ENCODE measurements around the gene THSD7B.
"Not testable (repeated sequence)": the region's sequence is repeated elsewhere in the genome, so short reads cannot be mapped to it uniquely, and the experiment has no call there.

THSD7B gene

GRCh38 chr2:137638932-137639331 lies 873.6 kb downstream of the THSD7B start:
- no peak for DNase-seq

- no peak for DNase-seq
Observed at GRCh38 chr2:137644731-137645130, 879.4 kb downstream of the THSD7B start.

DNA sequence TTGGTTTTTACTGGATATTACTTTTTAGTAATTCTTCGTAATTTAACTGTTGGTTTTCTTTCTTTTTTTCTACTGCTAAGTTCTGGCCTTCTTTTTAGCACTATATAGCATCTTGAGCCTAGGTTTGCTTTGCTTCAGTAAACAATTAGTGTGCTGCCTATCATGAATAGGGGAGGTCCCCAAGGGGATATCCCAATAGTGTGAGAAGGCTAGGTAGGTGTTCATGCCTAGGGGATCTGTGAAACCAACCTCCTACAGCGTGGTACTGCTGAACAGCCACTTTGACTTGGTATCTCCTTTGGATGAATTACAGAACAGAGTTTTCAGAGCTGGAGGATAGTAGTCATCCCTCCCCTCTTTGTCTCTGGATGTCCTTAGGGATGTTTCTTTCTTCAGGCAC lies 888.7 kb downstream of the THSD7B start:
- DNase-seq: no peak

DNA sequence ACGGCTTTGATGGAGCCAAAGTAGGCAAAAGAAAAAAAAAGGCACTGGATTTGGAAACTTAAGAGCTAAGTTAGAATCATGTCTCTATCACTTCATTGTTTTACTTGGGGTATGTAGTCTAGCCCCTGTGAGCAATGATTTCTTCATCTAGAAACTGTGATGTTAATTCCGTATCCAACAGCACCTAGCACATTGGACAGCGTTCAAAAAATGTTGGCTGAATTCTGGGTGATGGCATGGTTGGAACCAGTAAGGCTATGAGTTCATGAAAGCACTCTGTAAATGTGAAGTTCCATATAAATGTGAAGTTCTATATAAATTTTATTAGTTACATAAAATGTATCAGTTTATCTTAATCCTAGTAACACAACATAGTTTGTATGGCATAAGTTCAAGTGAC lies 890.5 kb downstream of the THSD7B start:
- DNase-seq: no peak

- DNase-seq: no peak
Observed at GRCh38 chr2:137658433-137658832, 893.1 kb downstream of the THSD7B start.

DNA sequence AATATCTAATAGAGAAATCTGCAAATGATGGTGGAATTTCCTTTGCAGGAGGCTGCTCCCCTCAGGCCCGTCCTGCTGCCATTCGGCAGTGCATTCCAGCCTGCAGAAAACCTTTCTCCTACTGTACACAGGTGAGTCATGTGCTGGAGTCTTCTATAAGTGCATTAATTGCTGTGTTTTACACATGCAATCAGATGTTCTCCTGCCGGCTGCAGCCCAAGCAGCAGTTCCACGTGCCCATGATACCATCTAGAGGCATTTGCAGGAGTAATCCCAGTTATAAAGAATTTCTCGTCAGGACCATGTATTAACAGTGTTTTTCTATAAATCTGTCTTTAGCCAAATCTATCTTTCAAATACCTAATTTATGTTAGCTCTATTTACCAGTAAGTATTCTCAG lies 894.3 kb downstream of the THSD7B start:
- no peak for DNase-seq

DNA sequence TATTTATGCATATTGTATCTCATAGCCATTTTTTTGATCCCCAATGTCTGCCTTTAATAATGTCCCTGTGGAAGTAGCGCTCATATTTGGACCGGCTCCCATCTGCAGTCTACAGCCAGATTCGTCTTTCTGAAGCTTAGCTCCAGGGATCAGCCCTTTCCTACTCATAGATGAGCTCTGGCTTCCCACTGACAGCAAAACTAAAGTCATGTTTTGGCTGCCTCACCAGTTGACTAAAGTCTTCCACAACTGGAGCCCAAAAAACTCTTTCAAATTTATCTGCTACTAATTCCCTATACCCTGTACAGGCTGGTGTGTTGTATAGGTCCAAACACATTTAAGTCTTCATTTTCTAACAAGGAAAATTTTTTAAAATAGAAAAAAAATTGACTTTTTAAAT lies 904.8 kb downstream of the THSD7B start:
- no peak for DNase-seq

GRCh38 chr2:137672989-137673552 lies 907.7 kb downstream of the THSD7B start:
- no peak for DNase-seq

DNA sequence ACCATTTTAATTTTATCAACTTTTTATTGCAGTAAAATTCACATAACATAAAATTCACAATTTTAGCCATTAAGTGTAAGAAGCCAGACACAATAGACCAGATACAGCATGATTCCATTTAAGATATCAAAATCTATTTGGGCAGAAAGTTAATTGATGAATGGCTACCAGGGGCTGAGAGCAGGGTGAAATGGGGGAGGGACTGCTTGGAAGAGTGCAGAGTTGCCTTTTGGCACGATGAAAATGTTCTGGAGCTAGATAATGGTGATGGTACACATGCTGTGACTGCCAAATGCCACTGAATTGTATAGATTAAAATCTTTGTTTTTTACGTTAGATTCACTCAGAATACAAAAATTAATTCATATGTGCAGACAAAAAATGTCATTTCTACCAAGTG lies 909.6 kb downstream of the THSD7B start:
- DNase-seq: no peak

- no peak for DNase-seq
Observed at GRCh38 chr2:137675584-137676327, 910.4 kb downstream of the THSD7B start.

- DNase-seq: no peak
Observed at GRCh38 chr2:137676346-137676745, 911.0 kb downstream of the THSD7B start.

DNA sequence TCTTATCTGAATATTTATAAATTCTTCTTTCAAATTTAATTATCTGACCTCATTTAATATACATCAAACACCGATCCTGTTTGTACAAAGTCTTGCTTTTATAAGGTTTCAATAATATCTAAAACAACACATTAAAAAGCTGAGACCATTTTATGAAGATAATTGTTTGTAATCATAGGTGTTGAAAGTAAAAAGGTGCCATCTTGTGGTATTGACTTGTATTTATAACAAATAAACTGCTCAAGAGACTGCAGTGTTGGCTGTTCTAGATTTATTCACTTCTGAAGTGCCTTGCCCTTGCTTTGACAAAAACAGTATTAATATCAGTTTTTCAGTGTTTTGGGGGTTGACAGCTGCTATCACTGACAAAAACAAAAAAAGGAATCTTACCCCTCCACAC lies 912.1 kb downstream of the THSD7B start:
- DNase-seq: no peak

GRCh38 chr2:137689549-137689948 lies 924.2 kb downstream of the THSD7B start:
- DNase-seq: no peak

DNA sequence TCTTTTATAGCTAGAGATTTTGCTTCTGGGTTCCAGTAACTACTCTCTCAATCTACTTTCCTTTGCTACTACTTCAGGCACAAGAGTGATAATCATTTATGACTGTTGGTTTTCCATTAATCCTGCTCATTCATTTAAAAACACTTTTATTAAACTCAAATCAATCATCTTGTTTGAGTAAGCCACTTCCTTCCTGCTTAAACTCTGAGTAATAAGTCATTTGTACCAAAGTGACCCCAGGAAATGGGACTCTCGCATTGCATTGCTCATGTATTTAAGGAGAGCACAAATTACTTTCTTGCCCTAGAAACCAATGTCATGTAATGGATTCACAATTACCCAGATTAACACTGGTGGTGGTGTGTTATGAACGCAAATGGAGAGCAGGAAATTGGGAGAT lies 928.2 kb downstream of the THSD7B start:
- DNase-seq: no peak

GRCh38 chr2:137696916-137697315 lies 931.6 kb downstream of the THSD7B start:
- DNase-seq: no peak

DNA sequence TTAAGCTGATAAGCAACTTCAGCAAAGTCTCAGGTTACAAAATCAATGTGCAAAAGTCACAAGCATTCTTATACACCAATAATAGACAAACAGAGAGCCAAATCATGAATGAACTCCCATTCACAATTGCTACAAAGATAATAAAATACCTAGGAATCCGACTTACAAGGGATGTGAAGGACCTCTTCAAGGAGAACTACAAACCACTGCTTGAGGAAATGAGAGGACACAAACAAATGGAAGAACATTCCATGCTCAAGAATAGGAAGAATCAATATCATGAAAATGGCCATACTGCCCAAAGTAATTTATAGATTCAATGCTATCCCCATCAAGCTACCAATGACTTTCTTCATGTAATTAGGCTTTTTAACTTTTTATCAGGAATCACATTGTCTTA lies 934.9 kb downstream of the THSD7B start:
- DNase-seq: not testable (repeated sequence)

- DNase-seq: no peak
Observed at GRCh38 chr2:137700681-137701080, 935.3 kb downstream of the THSD7B start.

DNA sequence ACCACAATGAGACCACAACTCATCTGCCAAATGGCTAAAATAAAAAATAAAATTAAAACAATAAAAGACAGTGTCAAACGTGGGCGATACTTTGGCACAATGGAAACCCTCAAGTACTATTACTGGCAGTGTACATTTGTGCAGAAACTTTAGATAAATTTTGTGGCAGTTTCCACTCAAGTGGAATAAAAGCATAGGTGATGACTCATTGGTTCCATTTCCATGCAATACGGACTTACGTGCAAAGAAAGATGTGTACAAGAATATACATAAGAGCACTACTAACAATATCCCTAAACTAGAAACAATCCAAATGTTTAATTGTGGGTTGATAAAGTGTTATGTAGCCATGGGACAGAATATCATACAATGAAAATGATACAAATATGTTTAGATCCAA lies 940.0 kb downstream of the THSD7B start:
- DNase-seq: no peak

GRCh38 chr2:137706786-137707613 lies 941.7 kb downstream of the THSD7B start:
- no peak for DNase-seq

GRCh38 chr2:137708311-137708710 lies 943.0 kb downstream of the THSD7B start:
- DNase-seq: no peak

GRCh38 chr2:137715731-137716191 lies 950.4 kb downstream of the THSD7B start:
- DNase-seq: no peak

- no peak for DNase-seq
Observed at GRCh38 chr2:137718786-137719185, 953.4 kb downstream of the THSD7B start.

GRCh38 chr2:137721733-137722132 lies 956.4 kb downstream of the THSD7B start:
- no peak for DNase-seq

GRCh38 chr2:137724912-137725311 lies 959.6 kb downstream of the THSD7B start:
- DNase-seq: no peak
